Measurements from ENCODE around the gene EPB41. TPM values are rescaled to one million over a fixed set of nuclear protein-coding genes. Genes with fewer than 3 reads are reported as not detected.

EPB41 gene
- total and polyA plus RNA-seq, 9 of the 15 experiments (the other 6 are each of a cell fraction or from before 2014, with no cell fraction given) = 3.7 to 213 (median 141) TPM

DNA sequence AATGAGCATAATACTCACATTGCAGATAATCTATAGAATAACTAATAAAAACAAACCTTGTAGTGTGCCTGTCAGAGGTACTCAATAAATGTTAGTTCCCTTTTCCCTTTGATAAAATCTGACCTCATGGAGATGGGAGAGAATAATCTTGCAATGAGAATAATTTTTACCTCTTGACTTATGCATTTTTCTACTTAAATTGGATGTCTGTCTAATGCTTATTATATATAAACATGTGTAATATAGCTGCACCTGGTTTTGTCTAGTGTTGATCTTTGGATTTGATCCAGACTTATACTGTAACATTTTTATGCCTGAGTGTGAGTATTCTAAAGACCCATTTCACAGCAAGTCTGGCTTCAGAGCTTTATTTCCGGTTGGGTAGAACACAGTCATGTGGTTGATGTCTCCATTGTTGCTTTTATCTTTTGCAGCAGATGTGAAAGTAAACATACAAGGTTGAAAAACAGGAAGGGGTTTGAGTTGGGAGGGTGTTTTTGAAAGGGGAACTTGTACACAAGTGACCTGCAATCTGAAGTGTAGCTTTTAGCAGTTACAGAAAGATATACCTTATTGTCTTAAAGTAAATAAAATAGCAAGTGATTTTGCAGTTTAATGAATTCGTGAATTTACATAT lies 12.4 kb downstream of the EPB41 start (continued):
- TF ChIP-seq, protein P1, sequence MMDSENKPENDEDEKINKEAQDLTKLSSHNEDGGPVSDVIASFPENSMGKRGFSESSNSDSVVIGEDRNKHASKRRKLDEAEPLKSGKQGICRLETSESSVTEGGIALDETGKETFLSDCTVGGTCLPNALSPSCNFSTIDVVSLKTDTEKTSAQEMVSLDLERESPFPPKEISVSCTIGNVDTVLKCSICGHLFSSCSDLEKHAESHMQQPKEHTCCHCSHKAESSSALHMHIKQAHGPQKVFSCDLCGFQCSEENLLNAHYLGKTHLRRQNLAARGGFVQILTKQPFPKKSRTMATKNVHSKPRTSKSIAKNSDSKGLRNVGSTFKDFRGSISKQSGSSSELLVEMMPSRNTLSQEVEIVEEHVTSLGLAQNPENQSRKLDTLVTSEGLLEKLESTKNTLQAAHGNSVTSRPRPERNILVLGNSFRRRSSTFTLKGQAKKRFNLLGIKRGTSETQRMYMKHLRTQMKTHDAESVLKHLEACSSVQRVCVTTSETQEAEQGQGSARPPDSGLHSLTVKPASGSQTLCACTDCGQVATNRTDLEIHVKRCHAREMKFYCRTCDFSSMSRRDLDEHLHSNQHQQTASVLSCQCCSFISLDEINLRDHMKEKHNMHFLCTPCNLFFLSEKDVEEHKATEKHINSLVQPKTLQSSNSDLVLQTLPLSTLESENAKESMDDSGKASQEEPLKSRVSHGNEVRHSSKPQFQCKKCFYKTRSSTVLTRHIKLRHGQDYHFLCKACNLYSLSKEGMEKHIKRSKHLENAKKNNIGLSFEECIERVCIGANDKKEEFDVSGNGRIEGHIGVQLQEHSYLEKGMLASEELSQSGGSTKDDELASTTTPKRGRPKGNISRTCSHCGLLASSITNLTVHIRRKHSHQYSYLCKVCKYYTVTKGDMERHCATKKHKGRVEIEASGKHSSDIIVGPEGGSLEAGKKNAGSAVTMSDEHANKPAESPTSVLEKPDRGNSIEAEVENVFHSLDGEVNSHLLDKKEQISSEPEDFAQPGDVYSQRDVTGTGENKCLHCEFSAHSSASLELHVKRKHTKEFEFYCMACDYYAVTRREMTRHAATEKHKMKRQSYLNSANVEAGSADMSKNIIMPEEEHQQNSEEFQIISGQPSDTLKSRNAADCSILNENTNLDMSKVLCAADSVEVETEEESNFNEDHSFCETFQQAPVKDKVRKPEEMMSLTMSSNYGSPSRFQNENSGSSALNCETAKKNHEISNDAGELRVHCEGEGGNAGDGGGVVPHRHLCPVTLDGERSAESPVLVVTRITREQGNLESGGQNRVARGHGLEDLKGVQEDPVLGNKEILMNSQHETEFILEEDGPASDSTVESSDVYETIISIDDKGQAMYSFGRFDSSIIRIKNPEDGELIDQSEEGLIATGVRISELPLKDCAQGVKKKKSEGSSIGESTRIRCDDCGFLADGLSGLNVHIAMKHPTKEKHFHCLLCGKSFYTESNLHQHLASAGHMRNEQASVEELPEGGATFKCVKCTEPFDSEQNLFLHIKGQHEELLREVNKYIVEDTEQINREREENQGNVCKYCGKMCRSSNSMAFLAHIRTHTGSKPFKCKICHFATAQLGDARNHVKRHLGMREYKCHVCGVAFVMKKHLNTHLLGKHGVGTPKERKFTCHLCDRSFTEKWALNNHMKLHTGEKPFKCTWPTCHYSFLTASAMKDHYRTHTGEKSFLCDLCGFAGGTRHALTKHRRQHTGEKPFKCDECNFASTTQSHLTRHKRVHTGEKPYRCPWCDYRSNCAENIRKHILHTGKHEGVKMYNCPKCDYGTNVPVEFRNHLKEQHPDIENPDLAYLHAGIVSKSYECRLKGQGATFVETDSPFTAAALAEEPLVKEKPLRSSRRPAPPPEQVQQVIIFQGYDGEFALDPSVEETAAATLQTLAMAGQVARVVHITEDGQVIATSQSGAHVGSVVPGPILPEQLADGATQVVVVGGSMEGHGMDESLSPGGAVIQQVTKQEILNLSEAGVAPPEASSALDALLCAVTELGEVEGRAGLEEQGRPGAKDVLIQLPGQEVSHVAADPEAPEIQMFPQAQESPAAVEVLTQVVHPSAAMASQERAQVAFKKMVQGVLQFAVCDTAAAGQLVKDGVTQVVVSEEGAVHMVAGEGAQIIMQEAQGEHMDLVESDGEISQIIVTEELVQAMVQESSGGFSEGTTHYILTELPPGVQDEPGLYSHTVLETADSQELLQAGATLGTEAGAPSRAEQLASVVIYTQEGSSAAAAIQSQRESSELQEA (IDR thresholded peaks at IDR 0.05; ENCODE audit: low read depth) = no peak
- TF ChIP-seq SAP30 (IDR thresholded peaks at IDR 0.05; ENCODE audit: borderline replicate concordance, insufficient read depth, low read depth, low read length, poor library complexity, severe bottlenecking) (no peak), HNRNPL (IDR thresholded peaks at IDR 0.05; ENCODE audit: low read depth, low read length) (no peak), RCOR1 (IDR thresholded peaks at IDR 0.05; ENCODE audit: borderline replicate concordance in 1 of 2, low read depth in 2 of 2, low read length in 2 of 2) (peak; percentile 91 to 96), ZNF431 (CRISPR knock-in tag; IDR thresholded peaks at IDR 0.05) (no peak), NBN (IDR thresholded peaks at IDR 0.05; ENCODE audit: low read depth) (peak; percentile 90; the same call in 1 of the 2 replicates), ZBED1 (IDR thresholded peaks at IDR 0.05) (no peak; the same call in 1 of the 2 replicates), RBM17 (IDR thresholded peaks at IDR 0.05; ENCODE audit: borderline replicate concordance, low read depth, low read length) (no peak), ETV6 (IDR thresholded peaks at IDR 0.05; ENCODE audit: borderline replicate concordance in 1 of 2, low read depth in 2 of 2, low read length in 1 of 2) (0 out of 4 replicates have a peak, but pooled peaks of 1 of the 2 experiments have one; percentile 71), ETV6 (CRISPR knock-in tag; IDR thresholded peaks at IDR 0.05; ENCODE audit: borderline replicate concordance) (no peak), ZNF583 (CRISPR knock-in tag; IDR thresholded peaks at IDR 0.05) (no peak), IRF2 (CRISPR knock-in tag; IDR thresholded peaks at IDR 0.05) (no peak)
- TF ChIP-seq, protein P2, sequence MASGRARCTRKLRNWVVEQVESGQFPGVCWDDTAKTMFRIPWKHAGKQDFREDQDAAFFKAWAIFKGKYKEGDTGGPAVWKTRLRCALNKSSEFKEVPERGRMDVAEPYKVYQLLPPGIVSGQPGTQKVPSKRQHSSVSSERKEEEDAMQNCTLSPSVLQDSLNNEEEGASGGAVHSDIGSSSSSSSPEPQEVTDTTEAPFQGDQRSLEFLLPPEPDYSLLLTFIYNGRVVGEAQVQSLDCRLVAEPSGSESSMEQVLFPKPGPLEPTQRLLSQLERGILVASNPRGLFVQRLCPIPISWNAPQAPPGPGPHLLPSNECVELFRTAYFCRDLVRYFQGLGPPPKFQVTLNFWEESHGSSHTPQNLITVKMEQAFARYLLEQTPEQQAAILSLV (tag; IDR thresholded peaks at IDR 0.05) = no peak
- TF ChIP-seq, protein P3, sequence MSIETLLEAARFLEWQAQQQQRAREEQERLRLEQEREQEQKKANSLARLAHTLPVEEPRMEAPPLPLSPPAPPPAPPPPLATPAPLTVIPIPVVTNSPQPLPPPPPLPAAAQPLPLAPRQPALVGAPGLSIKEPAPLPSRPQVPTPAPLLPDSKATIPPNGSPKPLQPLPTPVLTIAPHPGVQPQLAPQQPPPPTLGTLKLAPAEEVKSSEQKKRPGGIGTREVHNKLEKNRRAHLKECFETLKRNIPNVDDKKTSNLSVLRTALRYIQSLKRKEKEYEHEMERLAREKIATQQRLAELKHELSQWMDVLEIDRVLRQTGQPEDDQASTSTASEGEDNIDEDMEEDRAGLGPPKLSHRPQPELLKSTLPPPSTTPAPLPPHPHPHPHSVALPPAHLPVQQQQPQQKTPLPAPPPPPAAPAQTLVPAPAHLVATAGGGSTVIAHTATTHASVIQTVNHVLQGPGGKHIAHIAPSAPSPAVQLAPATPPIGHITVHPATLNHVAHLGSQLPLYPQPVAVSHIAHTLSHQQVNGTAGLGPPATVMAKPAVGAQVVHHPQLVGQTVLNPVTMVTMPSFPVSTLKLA (conservative IDR thresholded peaks at IDR 0.05) = peak; percentile 88 to 93
- TF ChIP-seq, protein P4, sequence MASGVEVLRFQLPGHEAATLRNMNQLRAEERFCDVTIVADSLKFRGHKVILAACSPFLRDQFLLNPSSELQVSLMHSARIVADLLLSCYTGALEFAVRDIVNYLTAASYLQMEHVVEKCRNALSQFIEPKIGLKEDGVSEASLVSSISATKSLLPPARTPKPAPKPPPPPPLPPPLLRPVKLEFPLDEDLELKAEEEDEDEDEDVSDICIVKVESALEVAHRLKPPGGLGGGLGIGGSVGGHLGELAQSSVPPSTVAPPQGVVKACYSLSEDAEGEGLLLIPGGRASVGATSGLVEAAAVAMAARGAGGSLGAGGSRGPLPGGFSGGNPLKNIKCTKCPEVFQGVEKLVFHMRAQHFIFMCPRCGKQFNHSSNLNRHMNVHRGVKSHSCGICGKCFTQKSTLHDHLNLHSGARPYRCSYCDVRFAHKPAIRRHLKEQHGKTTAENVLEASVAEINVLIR (CRISPR knock-in tag; IDR thresholded peaks at IDR 0.05) = no peak
